ENCODE results near the gene PRR27. TPM values are rescaled to one million over a fixed set of nuclear protein-coding genes. Genes with fewer than 3 reads are reported as not detected.

Gene PRR27
- total and polyA plus RNA-seq, 10 of the 15 experiments (the other 5 are each of a cell fraction or from before 2014, with no cell fraction given), result not detected

DNA sequence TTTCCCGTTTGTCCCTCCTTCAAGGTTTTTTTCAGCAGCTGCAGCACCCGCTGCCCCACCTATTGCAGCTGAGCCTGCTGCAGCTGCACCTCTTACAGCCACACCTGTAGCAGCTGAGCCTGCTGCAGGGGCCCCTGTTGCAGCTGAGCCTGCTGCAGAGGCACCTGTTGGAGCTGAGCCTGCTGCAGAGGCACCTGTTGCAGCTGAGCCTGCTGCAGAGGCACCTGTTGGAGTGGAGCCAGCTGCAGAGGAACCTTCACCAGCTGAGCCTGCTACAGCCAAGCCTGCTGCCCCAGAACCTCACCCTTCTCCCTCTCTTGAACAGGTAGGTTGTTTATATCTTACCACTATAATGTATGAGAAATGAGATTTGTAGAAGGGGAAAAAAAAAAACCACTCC is 4.5 kb downstream of the PRR27 start:
- ChIA-PET POLR2A (no interaction called here), CTCF (interaction anchor here (1.1 kb wide), 1 partner anchor 25 kb away, joined by 4 read pairs; no protein-coding TSS in a partner anchor), RAD21 (ENCODE audit: unreplicated experiment) (no interaction called here), SMC1A (ENCODE audit: uncharacterized antibody, unreplicated experiment) (interaction anchor here (0.9 kb wide), 1 partner anchor 18 kb away, joined by 3 read pairs; no protein-coding TSS in a partner anchor)
- Histone ChIP-seq H3K27me3 (replicated peaks in 1 of 2; ENCODE audit: control insufficient read depth in 2 of 2, insufficient read depth in 2 of 2, low read length in 1 of 2) (no peaks in the 10 kb centered on the region), H2AFZ (ENCODE audit: control insufficient read depth, low read depth, low read length) (no peak overlapping the region), H3K9me3 (replicated peaks; ENCODE audit: control insufficient read depth, insufficient read depth, low read length) (no peaks in the 10 kb centered on the region), H3K9ac (ENCODE audit: control insufficient read depth, insufficient read depth, low read length) (no peak overlapping the region), H3K79me2 (ENCODE audit: control insufficient read depth, insufficient read depth, low read length) (no peaks in the 10 kb centered on the region), H3K27ac (ENCODE audit: control insufficient read depth, insufficient read depth) (no peak overlapping the region), H3K4me3 (no peak overlapping the region), H3K4me1 (ENCODE audit: control insufficient read depth, insufficient read depth, low read length) (no peaks in the 10 kb centered on the region), H4K20me1 (ENCODE audit: control insufficient read depth, insufficient read depth) (no peaks in the 10 kb centered on the region), H3K36me3 (ENCODE audit: control insufficient read depth in 2 of 2, insufficient read depth in 2 of 2, low read length in 1 of 2) (no peaks in the 10 kb centered on the region), H3K4me2 (ENCODE audit: control insufficient read depth, insufficient read depth) (no peak overlapping the region)
- 23% methylated on average over 2 of the region's 2 CpGs for WGBS (ENCODE audit: insufficient coverage, insufficient replicate concordance, low lambda C conversion rate, missing lambda C conversion rate)
- intact Hi-C loops (cut with micrococcal nuclease; ENCODE audit: unreplicated experiment), result no loop called here
- no TSS peak for BruUV-seq (replicated peaks)
- DNase-seq (ENCODE audit: low read depth, low spot score) (no peak), FAIRE-seq (no peak), ATAC-seq (no peak)
- TF ChIP-seq E2F8 (IDR thresholded peaks at IDR 0.05; ENCODE audit: low read depth, partially characterized antibody) (no peak), ZZZ3 (IDR thresholded peaks at IDR 0.05; ENCODE audit: control insufficient read depth, insufficient read length, low read depth) (no peak), CEBPZ (IDR thresholded peaks at IDR 0.05; ENCODE audit: low read depth, low read length) (no peak), ZBTB33 (IDR thresholded peaks at IDR 0.05) (no peak), PML (IDR thresholded peaks at IDR 0.05; ENCODE audit: low read length) (no peak), SREBF2 (IDR thresholded peaks at IDR 0.05; ENCODE audit: low read length) (no peak), IKZF1 (conservative IDR thresholded peaks at IDR 0.05) (no peak), GABPA (IDR thresholded peaks at IDR 0.05; ENCODE audit: low read depth) (no peak)
- TF ChIP-seq, protein P1, sequence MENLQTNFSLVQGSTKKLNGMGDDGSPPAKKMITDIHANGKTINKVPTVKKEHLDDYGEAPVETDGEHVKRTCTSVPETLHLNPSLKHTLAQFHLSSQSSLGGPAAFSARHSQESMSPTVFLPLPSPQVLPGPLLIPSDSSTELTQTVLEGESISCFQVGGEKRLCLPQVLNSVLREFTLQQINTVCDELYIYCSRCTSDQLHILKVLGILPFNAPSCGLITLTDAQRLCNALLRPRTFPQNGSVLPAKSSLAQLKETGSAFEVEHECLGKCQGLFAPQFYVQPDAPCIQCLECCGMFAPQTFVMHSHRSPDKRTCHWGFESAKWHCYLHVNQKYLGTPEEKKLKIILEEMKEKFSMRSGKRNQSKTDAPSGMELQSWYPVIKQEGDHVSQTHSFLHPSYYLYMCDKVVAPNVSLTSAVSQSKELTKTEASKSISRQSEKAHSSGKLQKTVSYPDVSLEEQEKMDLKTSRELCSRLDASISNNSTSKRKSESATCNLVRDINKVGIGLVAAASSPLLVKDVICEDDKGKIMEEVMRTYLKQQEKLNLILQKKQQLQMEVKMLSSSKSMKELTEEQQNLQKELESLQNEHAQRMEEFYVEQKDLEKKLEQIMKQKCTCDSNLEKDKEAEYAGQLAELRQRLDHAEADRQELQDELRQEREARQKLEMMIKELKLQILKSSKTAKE (IDR thresholded peaks at IDR 0.05; ENCODE audit: low read depth, poor library complexity, severe bottlenecking), result no peak
- TF ChIP-seq, protein P2, sequence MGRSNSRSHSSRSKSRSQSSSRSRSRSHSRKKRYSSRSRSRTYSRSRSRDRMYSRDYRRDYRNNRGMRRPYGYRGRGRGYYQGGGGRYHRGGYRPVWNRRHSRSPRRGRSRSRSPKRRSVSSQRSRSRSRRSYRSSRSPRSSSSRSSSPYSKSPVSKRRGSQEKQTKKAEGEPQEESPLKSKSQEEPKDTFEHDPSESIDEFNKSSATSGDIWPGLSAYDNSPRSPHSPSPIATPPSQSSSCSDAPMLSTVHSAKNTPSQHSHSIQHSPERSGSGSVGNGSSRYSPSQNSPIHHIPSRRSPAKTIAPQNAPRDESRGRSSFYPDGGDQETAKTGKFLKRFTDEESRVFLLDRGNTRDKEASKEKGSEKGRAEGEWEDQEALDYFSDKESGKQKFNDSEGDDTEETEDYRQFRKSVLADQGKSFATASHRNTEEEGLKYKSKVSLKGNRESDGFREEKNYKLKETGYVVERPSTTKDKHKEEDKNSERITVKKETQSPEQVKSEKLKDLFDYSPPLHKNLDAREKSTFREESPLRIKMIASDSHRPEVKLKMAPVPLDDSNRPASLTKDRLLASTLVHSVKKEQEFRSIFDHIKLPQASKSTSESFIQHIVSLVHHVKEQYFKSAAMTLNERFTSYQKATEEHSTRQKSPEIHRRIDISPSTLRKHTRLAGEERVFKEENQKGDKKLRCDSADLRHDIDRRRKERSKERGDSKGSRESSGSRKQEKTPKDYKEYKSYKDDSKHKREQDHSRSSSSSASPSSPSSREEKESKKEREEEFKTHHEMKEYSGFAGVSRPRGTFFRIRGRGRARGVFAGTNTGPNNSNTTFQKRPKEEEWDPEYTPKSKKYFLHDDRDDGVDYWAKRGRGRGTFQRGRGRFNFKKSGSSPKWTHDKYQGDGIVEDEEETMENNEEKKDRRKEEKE (IDR thresholded peaks at IDR 0.05), result no peak
- in situ Hi-C loops (cut with MboI), result no loop called here
